K562 treated with DMSO at 1 percent for 4 hours (cell line): Measurements from ENCODE around the gene GOLGA8M. TPM values are rescaled to one million over a fixed set of nuclear protein-coding genes. Genes with fewer than 3 reads are reported as not detected.

Experiments used
- total RNA-seq: library from RNA; unstranded; fragments of 300-600 nt; gene quantifications from 2 replicates; pipeline ENCODE4 v1.2.3, GENCODE V29; 2022; ENCODE audit not compliant: insufficient read depth

Gene GOLGA8M
- total RNA-seq: not detected in 2 replicates

GRCh38 chr15:28712270-28712669, at the start of gene GOLGA8M:
GOLGA8M (minus strand) TSS chr15:28712421; CDS start chr15:28712323, 98 bp downstream.

Other genes starting within 250 kb of the GOLGA8M start
- 0.18 TPM in 1 of 2 replicates, not detected in the other for gene GOLGA8G, start 179.4 kb downstream of the GOLGA8M start, total RNA-seq
- gene GOLGA6L25, start 158.9 kb downstream of the GOLGA8M start, total RNA-seq: not detected in 2 replicates
- not detected in 2 replicates for gene GOLGA6L7, start 136.2 kb upstream of the GOLGA8M start, total RNA-seq
- 23.0 and 28.2 TPM in 2 replicates for gene APBA2, start 173.6 kb upstream of the GOLGA8M start, total RNA-seq